HEK293T (cell line): ENCODE data around the gene CLEC20A.

ENCODE experiments used
- BHLHE40 ChIP-seq: fragments of 450-650 bp; IDR thresholded peaks from 2 replicates; pipeline ENCODE4 v1.6.1; 2016; ENCODE audit warnings: mild to moderate bottlenecking, moderate library complexity, borderline replicate concordance
- FOXK2 ChIP-seq: fragments of 450-650 bp; IDR thresholded peaks from 2 replicates; pipeline ENCODE4 v1.6.1; 2016; ENCODE audit warnings: mild to moderate bottlenecking
- FOXM1 ChIP-seq: fragments of 450-650 bp; IDR thresholded peaks from 2 replicates; pipeline ENCODE4 v1.6.1; 2017; ENCODE audit warnings: mild to moderate bottlenecking, borderline replicate concordance
- HDGF ChIP-seq: fragments of 450-650 bp; IDR thresholded peaks from 2 replicates; pipeline ENCODE4 v1.6.1; 2017; ENCODE audit warnings: antibody characterized with exemption, borderline replicate concordance
- SP1 ChIP-seq: fragments of 450-650 bp; IDR thresholded peaks from 2 replicates; pipeline ENCODE4 v1.6.1; 2017
- SUZ12 ChIP-seq: fragments of 450-650 bp; IDR thresholded peaks from 2 replicates; pipeline ENCODE4 v1.6.1; 2016; ENCODE audit warnings: mild to moderate bottlenecking
- TARDBP ChIP-seq: fragments of 450-650 bp; IDR thresholded peaks from 2 replicates; pipeline ENCODE4 v1.6.1; 2016
- ZNF384 ChIP-seq: fragments of 450-650 bp; IDR thresholded peaks from 2 replicates; pipeline ENCODE4 v1.6.1; 2016

DNA sequence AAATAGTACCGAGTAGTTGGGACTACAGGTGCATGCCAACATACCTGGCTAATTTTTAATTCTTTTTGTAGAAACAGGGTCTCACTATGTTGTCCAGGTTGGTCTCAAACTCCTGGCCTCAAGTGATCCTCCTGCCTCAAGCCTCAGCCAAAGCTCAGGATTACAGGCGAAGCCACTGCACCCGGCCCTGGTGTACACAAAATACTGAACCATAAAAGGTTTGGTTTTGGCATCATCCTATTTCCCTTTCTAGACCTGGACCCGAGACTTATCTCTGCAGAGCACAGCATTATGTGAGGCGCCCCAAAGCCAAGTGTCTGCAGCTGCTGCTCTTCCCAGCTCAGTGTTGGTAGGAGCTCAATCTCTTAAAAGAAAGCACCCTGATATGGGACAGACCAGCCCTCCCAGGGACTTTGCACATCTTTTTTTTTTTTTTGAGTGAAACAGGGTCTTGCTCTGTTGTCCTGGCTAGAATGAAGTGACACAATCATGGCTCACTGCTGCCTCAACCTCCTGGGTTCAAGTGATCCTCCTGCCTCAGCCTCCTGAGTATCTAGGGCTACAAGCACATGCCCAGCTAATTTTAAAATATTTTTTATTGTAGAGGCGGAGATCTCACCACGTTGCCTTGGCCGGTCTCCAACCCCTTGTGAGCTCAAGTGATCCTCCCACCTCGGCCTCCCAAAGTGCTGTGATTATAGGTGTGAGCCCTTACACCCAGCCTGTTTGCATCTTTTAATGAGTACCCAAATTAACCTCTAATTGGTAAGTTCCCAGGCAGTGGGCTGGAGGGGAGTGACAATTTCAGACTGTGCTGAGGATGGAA lies 36.6 kb upstream of the CLEC20A start:
- no peak for TF ChIP-seq ZNF384
- no peak for TF ChIP-seq TARDBP
- TF ChIP-seq FOXM1 = no peak
- no peak for TF ChIP-seq BHLHE40
- TF ChIP-seq HDGF = no peak
- TF ChIP-seq SUZ12 = no peak
- TF ChIP-seq FOXK2 = no peak
- TF ChIP-seq SP1 = no peak
